ENCODE results near the gene TMEM134. TPM values are rescaled to one million over a fixed set of nuclear protein-coding genes. Genes with fewer than 3 reads are reported as not detected.
A peak's percentile ranks its signal among the peaks of the same experiment; 100 is the strongest.

TMEM134 gene
- total and polyA plus RNA-seq, 2 of the 4 experiments (the other 2 are of a cell fraction) = 12.5 to 55.0 TPM

- intact Hi-C loops (cut with micrococcal nuclease) = no loop called here
- ChIA-PET POLR2A (ENCODE audit: unreplicated experiment) (no interaction called here), CTCF (no interaction called here)
- Histone ChIP-seq H3K23ac (ENCODE audit: low read depth, low read length) (no peak overlapping the region), H3K4me1 (ENCODE audit: control insufficient read depth, insufficient read depth, low read length) (no peaks in the 10 kb centered on the region), H3K36me3 (ENCODE audit: control insufficient read depth, insufficient read depth, low read length) (peaks cover 50% of the 10 kb centered on the region), H2BK15ac (ENCODE audit: low read depth, low read length) (no peak overlapping the region), H2AFZ (replicated peaks; ENCODE audit: low read length, poor library complexity) (no peak overlapping the region), H2AK9ac (replicated peaks; ENCODE audit: low read depth, low read length, poor library complexity) (peak overlapping the region; percentile 16), H3K56ac (ENCODE audit: extremely low read depth, insufficient read depth, low read length) (no peak overlapping the region), H3K4me2 (ENCODE audit: low read depth, low read length) (no peak overlapping the region), H3K9ac (ENCODE audit: low read depth, low read length) (no peak overlapping the region), H2AK5ac (ENCODE audit: low read depth, low read length) (no peak overlapping the region), H2BK5ac (ENCODE audit: low read depth, low read length, poor library complexity, severe bottlenecking) (no peak overlapping the region), H3K9me3 (ENCODE audit: control insufficient read depth, insufficient read depth, low read length) (no peaks in the 10 kb centered on the region), H3K14ac (replicated peaks; ENCODE audit: low read depth, low read length) (no peak overlapping the region), H2BK120ac (ENCODE audit: low read depth, low read length) (no peak overlapping the region), H3K4ac (ENCODE audit: low read depth, low read length) (no peak overlapping the region), H3K9me1 (ENCODE audit: insufficient read depth, low read length) (peaks cover 10% of the 10 kb centered on the region), H3K79me1 (ENCODE audit: low read depth in 1 of 2, low read length in 2 of 2) (peaks cover 4 to 16% of the 10 kb centered on the region in 2 experiments; a peak in 2 of 4 replicates), H2BK20ac (ENCODE audit: low read depth, low read length) (no peak overlapping the region), H3K27ac (ENCODE audit: insufficient read depth, low read length) (no peak overlapping the region), H4K91ac (ENCODE audit: insufficient read depth, low read depth, low read length) (no peak overlapping the region), H3K4me3 (ENCODE audit: insufficient read depth, low read depth, low read length) (no peak overlapping the region), H3K18ac (ENCODE audit: low read depth, low read length) (no peak overlapping the region), H3K27me3 (ENCODE audit: control insufficient read depth, insufficient read depth, low read length) (no peaks in the 10 kb centered on the region), H4K8ac (ENCODE audit: low read depth in 2 of 2, low read length in 2 of 2) (no peak overlapping the region), H4K20me1 (ENCODE audit: insufficient read depth, low read length) (no peaks in the 10 kb centered on the region; the same call in none of the 2 replicates), H4K5ac (ENCODE audit: low read depth, low read length) (no peak overlapping the region)
- TSS peak; percentile 83 for BruUV-seq (replicated peaks)
- in situ Hi-C loops (cut with MboI; ENCODE audit: low sequenced_read_pairs) = no loop called here
- dilution Hi-C loops (cut with HindIII; ENCODE audit: low sequenced_read_pairs, unreplicated experiment) = no loop called here
- TF ChIP-seq USF2 (IDR thresholded peaks at IDR 0.05; ENCODE audit: low read depth, low read length) = no peak
- TF ChIP-seq MAZ (IDR thresholded peaks at IDR 0.05; ENCODE audit: borderline replicate concordance, low read depth, low read length) = no peak
- TF ChIP-seq MAFK (IDR thresholded peaks at IDR 0.05; ENCODE audit: low read depth, low read length) = no peak
- no peak for TF ChIP-seq RFX5 (IDR thresholded peaks at IDR 0.05; ENCODE audit: low read depth, low read length)
- no peak for TF ChIP-seq BHLHE40 (IDR thresholded peaks at IDR 0.05; ENCODE audit: low read depth, low read length)
- TF ChIP-seq RCOR1 (IDR thresholded peaks at IDR 0.05; ENCODE audit: insufficient replicate concordance, low read length) = no peak
- no peak for TF ChIP-seq RAD21 (IDR thresholded peaks at IDR 0.05; ENCODE audit: low read length)
- TF ChIP-seq CHD1 (IDR thresholded peaks at IDR 0.05; ENCODE audit: low read depth, low read length) = no peak
- no peak for TF ChIP-seq POLR2A (IDR thresholded peaks at IDR 0.05; ENCODE audit: low read depth, low read length)
- TF ChIP-seq MXI1 (IDR thresholded peaks at IDR 0.05; ENCODE audit: borderline replicate concordance, low read depth, low read length) = no peak
- 94% methylated on average over 9 of the region's 23 CpGs; no CpG with 5 or more reads in 1 of the 2 experiments for WGBS, 2 experiments (ENCODE audit: extremely low coverage in 2 of 2, insufficient read length in 1 of 2)
- ATAC-seq (ENCODE audit: low read depth) (no peak), DNase-seq (no peak)
Observed at GRCh38 chr11:67489885-67490726, 21.1 kb upstream of the TMEM134 start.

Data from IMR-90 (cell line).